ENCODE results near the gene SNX24.

The SNX24 gene

GRCh38 chr5:123028222-123028621 lies 182.8 kb downstream of the SNX24 start:
- DNase-seq (ENCODE audit: low read depth): no peak

GRCh38 chr5:123033157-123033671 lies 187.8 kb downstream of the SNX24 start:
- no peak for DNase-seq (ENCODE audit: low read depth)

DNA sequence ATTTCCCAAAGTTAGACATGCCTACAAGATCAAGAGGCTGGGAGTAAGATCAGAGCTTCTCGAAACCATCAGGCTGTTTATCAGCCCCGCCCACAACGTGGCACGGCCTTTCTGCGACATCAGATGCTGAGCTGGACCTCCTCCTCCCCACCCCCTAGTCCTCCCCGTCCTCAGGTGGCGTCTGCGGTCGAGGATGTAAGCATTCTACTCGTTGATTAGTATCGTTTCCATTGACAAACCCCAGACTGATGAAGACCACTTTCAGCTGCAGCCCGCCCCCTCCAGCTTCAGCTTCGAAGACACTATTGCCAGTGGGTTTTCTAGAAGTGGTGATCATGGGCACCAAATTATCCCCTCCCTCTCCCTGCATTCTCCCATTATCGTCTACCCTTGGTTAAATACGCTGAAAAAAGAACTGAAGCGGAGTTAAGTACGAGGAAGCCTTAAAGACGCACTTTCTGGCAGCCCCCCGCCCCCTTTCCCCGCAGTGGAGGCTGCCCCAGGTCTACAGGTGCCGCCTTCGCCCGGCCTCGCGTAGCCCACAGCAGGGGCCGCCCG lies 190.0 kb downstream of the SNX24 start:
- no peak for DNase-seq (ENCODE audit: low read depth)

GRCh38 chr5:123035918-123036390 lies 190.5 kb downstream of the SNX24 start:
- no peak for DNase-seq (ENCODE audit: low read depth)

- no peak for DNase-seq (ENCODE audit: low read depth)
Observed at GRCh38 chr5:123036391-123037103, 191.1 kb downstream of the SNX24 start, which contains the start of gene PPIC. Gene PPIC, minus strand, starts transcription at chr5:123036725. Its CDS starts 100 bp downstream, at chr5:123036625.

GRCh38 chr5:123037104-123037418 lies 191.6 kb downstream of the SNX24 start:
- no peak for DNase-seq (ENCODE audit: low read depth)

GRCh38 chr5:123039673-123040072 lies 194.3 kb downstream of the SNX24 start:
- no peak for DNase-seq (ENCODE audit: low read depth)

DNA sequence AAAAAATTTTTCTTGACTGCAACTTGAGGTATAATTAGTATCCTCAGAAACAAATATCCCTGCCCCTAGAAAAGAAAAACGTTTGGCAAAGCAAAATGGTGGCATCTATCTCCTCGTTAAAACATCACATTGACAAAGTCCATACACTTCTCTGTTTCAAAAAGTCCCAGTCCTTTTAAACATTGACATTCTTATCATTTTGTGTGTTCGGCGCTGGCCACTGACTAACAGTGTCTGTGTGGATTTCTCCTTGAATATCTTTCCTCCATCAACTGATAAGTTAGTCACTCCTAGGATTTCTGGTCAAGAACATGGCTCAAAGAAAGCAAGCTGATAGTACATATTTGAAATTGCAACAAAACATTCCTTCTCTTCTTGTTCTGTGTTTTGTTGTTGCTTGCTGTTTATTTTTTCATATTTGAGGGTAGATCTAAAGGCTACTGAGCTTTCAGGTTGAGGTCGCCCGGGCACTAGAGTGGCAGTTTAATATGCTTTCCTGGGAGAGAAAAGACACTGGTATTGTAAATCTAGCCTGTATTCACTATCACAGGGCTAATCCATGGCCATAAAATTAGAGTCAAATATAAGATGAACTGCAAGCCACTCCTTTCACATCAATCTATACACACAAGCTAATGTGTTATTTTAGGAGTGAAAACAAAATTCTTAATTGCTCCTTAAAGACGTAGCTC lies 199.7 kb downstream of the SNX24 start:
- DNase-seq (ENCODE audit: low read depth): no peak

DNA sequence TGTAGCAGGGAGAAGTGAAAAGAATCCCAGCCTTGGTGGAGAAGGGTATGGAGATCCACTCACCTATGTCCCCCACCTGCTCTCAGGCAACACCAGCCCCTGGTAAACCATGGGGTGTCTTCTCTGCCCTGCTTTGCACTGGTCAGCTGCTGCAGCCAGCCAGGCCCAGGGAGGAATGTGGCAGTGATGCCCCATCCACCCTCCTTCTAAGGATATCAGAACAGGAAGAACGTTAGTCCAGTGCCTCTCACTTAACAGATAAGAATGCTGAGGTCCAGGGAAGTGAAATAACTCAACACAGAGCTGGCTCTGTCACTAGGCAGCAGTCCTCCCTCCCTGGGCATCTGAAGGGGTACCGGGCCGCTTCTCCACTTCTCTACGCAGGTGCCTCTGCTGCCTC lies 200.8 kb downstream of the SNX24 start:
- DNase-seq (ENCODE audit: low read depth): no peak

DNA sequence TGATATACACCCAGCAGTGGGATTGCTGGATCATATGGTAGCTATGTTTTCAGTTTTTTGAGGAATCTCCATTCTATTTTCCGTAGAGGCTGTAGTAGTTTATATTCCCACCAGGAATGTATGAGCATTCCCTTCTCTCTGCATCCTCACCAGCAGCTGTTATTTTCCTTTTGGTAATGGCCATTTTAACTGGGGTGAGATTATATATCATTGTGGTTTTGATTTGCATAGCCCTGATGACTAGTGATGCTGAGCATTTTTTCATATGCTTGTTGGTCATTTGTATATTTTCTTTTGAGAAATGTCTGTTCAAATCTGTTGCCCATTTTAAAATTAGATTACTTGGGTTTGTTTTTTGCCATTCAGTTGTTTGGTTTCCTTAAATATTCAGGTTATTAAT lies 202.3 kb downstream of the SNX24 start:
- no peak for DNase-seq (ENCODE audit: low read depth)

- DNase-seq (ENCODE audit: low read depth): no peak
Observed at GRCh38 chr5:123051206-123051605, 205.8 kb downstream of the SNX24 start.

Measured in T-helper 22 cell (primary cell).